Activated CD8-positive, alpha-beta memory T cell treated with anti-CD3 and anti-CD28 coated beads for 48 hours (primary cell): ENCODE data around the gene GRB14.
"Not testable (repeated sequence)": the region's sequence is repeated elsewhere in the genome, so short reads cannot be mapped to it uniquely, and the experiment has no call there.

Experiments used
- DNase-seq, 3 experiments: peaks; one replicate each; pipeline ENCODE4 v3.0.0-alpha.2; 2020; ENCODE audit warnings: low read depth in 2 of 3, low spot score in 2 of 3

GRB14 gene

DNA sequence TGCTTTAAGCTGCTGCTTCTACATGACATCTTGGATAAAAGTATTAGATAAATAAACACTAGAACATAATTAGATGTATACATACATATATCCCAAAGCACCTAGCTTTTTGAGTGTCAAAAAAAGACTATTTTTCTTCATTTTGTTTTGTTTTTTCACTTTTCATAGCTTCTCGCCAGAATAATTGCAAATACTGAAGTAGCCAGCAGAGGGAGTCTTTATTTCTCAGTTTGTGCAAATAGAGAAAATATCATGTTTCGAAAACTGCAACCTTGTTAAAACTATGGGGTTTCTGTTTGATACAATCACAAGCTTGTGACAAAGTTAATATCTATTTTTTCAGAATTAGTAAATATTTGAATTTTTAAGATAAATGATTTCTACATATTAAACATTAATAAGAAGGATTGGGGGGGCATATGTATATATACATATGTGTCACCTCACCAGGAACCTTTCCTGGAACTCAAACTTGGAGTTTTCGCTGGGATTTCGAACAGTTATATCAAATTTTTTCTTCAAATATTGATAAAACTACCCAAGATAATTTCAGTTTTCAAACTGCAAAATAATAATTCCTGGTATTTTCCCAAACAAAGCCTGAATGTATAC, 61.0 kb downstream of the GRB14 start:
- DNase-seq: no peak

DNA sequence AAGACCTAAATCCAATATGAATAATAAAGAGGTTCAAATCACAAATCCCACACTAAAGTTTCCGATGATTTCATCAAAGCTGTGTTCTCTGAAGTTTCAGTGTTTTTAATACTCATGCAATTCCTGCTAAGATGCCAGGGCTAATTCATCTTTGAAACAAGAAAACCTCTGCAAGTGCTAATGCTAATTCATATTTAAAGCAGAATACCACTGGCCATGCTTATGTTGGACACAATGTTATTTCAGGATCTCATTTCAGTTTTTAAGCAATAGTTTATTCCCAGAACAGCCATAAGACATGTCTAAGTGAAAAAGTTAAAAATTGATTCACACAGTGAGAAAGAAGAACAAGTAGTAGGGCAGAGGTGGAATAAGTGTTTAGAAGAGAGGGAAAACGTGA, 62.8 kb downstream of the GRB14 start:
- no peak for DNase-seq

DNA sequence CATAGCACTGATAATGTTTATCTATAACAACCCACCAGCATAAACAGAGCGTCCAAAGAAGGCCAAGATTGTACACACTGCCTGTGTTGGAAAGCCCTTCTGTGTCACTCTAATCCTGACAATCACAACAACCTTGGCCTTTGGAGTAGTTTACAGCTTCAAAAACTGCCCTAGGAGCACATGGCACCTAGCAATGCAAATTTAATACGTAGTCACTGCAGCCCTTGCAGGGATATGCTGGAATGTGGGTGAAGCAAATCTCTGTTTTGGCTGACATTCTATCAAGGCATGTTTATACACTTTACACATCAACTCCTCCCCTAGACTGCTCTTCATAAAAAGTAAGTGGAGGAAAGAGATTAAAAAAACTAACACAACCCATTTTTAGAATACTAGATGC, 66.8 kb downstream of the GRB14 start:
- DNase-seq: no peak

DNA sequence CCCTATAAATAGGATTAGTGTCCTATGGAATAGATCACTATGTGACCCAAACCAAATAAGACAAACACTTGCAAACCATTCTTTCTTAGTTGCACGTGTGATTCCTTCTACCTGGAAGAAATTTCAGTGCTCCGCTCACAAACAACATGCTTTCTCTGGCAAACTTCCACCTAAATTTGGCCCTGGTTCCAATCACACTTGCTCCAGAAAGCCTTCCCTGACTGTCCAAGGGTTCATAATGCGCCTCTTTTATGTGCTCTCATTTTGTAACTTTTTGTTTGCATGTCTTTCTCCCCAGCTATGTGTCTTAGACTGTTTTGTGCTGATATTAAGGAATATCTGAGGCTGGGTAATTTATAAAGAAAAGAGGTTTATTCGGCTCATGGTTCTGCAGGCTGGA, 69.8 kb downstream of the GRB14 start:
- DNase-seq: no peak

DNA sequence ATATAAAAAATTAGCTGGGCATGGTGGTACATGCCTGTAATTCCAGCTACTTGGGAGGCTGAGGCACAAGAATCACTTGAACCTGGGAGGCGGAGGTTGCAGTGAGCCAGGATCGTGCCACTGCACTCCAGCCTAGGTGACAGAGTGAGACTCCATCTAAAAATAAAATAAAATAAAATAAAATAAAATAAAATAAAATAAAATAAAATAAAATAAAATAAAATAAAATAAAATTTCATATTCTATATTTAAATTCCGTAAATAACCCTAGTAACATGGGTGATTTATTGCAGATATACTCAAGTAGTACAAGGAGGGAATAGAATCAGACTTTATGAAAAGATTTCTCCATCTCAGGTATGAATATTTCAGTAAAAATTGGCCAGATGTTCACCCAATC, 71.6 kb downstream of the GRB14 start:
- not testable (repeated sequence) for DNase-seq

DNA sequence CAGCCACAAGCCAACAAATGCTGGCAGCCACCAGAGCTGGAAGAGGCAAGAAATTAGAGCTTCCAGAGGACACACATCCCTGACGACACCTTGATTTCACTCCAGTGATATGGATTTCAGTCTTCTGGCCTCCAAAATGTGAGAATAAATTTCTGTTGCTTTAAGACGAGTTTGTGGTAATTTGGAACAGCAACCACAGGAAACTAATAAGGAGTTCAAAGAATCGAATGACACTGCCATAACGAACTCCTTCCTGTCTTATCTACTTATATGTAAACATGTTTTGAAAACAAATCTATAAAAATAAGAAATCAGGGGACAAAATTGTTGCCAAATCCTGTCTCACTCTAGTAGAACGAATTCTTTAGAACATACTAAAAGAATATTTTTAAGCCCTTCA, 75.8 kb downstream of the GRB14 start:
- no peak for DNase-seq

DNA sequence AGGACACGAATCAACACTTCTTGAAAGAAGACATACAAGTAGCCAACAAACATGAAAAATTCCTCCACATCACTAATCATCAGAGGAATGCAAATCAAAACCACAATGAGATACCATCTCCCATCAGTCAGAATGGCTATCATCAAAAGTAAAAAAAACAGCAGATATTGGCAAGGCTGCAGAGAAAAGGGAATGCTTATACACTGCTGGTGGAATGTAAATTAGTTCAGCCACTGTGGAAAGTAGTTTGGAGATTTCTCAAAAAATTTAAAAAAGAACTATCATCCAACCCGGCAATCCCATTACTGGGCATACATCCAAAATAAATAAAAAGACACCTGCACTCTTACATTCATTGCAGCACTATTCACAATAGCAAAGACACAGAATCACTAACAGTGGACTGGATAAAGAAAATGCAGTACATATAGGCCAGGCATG, 78.7 kb downstream of the GRB14 start:
- DNase-seq: no peak

DNA sequence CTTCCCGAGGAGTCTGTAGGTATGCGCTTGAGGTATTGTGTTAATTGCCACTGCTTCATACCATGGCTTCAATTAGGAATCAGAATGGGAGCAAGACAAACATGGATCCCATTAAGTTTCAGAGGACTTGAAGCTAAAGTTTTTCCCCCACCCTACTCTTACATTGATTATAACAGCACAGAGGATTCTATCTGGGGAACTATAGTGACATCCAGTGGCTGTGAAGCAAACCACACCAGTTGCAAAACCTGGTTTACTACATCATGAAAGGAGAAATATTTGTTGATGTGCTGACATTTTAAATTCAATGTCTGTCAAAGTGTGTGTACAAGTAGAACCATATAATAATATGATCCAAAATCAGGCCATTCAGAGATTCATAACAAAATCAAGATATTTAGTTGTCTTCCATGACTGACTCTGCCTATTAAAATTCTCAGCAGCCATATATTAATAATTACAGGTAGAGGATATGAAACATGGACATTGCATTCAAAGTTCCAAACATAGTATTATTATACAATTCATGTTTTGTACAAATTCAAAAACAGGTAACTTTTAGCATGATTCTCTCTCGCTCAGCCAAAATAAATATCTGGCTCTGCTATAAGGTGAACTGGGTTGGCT, 82.9 kb downstream of the GRB14 start:
- DNase-seq: no peak

DNA sequence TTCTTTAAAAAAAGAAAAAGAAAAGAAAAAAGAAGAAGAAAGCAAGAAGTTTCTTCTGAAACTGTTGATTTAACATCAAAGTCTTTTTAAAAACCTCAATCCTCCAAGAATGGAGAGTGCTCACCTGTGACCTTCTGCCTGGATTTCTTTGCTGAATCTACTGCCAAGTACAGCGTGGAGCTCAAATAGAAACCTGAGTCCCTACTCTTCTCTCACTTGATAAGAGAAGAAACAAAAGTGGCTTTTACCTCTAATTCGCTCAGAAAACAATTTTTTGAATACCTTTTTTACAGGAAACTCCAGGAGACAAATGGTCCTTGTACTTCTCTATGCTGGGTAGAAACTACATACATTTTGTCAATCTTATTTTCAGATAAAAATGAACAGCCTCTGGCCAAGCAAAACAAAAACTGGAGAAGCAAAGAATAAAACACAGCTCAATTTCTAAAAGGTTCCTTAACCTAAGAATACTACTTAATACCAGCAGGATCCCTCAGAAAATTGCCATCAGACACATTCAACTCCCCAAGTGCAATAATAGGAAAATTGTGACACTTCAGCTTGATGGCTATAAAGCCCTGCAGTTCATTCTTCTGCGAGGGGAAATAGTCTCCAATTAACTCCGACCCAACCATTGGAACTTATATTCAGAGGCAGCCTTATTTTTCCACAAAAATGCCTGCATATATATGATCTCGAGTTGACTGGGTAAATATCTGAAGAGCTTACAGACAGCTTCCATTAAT, 85.8 kb downstream of the GRB14 start:
- DNase-seq: no peak

DNA sequence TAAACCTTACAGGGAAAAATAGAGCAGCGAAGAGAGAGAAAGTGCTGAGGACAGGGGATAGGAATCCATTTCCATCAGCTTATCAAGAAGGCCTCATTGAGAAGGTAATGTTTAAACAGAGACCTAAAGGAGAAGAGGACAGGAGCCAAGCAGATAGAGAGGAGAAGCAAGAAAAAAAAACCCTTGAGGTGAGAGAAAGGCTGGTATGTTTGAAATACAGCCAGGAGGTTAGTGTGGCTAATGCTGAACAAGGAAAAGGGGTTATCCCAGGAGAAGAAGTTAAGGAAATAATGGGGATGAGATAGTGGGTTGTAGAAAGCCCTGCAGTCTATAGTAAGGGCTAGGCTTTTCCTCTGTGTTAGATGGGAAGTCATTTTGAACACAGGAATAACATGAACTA, 90.8 kb downstream of the GRB14 start:
- no peak for DNase-seq

DNA sequence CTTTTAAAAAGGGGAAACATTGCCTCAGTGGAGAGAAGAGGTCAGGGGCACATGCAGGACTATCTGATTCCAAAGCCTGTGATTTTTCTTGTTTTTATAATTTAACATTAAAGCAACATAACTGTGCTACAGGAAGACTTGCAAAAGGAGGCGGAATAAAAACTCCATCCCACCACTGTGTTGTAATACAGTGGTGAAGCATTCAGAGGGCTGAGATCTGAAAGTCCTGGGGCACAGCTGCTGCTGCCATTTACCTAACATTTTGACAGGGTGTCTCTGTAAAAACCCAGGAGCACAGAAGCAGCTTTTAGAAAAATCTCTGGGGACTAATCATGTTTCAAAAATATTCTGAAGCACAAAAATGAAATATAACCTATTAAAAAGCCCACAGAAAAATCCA, 97.6 kb downstream of the GRB14 start:
- no peak for DNase-seq

DNA sequence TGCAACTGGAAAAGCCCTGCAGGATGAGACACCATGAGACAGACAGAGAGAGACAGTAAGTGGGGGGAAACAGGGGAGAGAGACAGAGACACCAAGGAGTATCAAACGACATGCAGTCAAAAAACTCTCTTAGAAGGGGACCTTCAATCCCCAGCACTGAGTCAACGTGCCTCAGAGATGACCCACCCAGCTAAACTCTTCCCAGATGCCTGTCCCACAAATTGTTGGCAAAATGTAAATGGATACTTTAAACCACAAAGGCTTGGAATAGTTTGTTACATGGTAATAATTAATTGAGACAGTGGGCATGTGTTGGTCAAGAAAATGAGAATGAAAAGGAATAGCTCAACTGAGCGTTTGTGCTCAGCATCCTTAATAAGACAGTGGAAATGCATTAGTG, 98.3 kb downstream of the GRB14 start:
- DNase-seq: no peak

DNA sequence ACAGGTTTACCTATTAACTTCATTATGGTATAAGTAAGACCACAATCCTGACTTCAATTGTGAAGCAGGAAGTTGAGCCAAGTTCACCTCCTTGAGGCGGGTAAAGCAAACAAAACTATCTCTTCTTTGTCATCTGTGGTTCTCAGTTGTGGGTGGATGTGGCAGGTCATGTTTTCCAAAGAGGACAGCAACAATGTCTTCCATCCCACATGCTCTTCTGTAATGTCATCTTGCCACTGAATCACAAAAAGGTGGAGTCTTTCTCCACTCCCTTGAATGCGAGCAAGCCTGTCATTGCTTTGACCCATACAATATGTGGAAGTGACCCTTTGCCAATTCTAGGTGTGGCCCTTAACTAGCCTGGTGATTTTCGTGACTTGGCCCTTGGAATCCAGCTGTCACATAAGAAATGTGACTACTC, 98.7 kb downstream of the GRB14 start:
- no peak for DNase-seq

DNA sequence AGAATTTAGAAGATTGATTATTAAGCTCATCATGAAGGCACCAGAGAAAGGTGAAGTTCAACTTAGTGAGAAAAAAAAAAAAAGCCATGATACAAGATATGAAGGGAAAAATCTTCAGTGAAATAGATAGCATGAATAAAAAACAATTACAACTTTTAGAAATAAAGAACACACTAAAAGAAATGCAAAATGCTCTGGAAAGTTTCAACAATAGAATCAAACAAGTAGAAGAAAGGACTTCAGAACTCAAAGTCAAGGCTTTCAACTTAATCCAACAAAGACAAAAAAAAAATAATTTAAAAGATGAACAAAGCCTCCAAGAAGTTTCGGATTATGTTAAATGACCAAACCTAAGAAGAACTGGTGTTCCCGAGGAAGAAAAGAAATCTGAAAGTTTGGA, 105.5 kb downstream of the GRB14 start:
- DNase-seq: no peak

DNA sequence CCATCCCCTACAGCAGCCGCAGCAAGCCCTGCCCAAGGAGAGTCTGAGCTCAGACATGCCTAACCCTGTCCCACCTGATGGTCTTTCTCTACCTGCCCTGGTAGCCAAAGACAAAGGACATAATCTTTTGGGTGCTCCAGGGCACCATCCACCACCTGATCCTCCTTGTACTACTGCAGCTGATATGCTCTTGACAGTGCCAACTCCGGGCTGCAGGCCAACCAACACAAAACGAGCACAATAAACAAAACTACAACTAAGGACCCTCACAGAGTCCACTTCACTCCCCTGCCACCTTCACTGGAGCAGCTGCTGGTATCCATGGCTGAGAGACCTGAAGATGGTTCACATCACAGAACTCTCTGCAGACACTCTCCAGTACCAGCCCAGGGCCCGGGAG, 106.3 kb downstream of the GRB14 start:
- DNase-seq: no peak

DNA sequence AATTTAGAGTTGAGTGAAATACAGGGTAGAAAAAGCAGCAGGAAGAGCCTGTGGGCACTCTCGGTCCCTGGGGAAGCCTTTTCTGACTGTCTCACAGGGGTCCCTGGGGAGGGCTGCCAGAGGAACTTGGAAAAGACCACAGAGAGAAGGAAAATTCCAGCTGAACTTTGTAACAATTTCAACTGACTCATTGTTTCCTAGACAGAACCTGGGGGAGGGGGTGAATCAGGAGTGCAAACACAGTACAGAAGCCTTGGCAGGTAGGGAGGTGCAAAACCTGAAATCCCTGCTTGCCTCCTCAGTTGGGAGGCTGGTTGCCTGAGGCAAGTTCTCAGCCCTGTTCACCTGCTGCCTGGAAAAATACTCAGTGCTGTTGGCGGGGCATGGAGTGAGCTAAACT, 106.8 kb downstream of the GRB14 start:
- DNase-seq: no peak

DNA sequence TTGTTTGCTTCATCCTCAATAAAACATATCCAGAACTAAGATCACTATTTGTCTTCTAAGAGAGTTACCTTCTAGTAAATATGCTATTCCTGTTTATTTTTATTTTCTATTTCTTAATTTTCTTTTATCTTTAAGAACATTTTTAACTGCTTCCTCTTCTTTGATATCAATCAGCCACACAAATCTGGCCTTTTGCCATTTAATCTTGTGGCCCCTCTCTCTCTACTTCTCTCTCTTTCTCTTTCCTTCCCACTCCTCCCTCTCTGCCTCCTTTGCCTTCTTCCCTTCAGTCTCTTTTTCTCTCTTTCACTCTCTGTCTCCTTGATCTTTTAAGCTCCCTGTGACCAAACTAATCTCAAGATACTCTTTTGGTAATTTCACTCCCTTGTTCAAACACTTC, 108.4 kb downstream of the GRB14 start:
- no peak for DNase-seq

DNA sequence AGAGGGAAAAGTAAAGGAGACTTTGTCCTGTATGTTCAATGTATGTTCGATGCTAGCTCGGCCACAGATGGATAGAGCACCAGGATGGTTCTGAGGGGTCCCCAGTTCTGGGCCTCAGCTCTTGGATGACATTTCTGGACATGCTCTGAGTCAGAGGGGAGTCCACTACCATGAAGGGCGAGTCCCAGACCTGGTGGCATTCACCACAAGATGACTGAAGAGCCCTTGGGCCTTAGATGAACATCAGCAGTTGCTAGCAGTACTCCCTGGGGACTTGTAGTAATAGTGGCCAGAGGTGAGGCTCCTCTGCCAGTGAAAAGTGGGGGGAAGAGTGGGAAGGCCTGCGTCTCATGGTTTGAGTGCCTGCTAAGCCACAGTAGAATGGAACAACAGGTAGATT, 109.5 kb downstream of the GRB14 start:
- DNase-seq: no peak

DNA sequence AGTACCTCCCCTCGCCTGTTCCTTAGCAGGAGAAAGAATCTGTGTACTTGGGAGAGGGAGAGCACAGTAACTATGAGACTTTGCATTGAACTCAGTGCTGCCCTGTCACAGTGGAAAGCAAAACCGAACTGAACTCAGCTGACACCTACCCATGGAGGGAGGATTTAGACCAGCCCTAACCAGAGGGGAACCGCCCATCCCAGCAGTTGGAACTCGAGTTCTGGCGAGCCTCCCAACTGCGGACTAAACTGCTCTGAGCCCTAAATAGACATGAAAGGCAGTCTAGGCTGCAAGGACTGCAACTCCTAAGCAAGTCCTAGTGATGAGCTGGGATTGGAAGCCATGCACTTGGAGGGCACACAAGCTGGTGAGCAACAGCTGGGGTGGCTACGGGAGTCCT, 110.4 kb downstream of the GRB14 start:
- no peak for DNase-seq

DNA sequence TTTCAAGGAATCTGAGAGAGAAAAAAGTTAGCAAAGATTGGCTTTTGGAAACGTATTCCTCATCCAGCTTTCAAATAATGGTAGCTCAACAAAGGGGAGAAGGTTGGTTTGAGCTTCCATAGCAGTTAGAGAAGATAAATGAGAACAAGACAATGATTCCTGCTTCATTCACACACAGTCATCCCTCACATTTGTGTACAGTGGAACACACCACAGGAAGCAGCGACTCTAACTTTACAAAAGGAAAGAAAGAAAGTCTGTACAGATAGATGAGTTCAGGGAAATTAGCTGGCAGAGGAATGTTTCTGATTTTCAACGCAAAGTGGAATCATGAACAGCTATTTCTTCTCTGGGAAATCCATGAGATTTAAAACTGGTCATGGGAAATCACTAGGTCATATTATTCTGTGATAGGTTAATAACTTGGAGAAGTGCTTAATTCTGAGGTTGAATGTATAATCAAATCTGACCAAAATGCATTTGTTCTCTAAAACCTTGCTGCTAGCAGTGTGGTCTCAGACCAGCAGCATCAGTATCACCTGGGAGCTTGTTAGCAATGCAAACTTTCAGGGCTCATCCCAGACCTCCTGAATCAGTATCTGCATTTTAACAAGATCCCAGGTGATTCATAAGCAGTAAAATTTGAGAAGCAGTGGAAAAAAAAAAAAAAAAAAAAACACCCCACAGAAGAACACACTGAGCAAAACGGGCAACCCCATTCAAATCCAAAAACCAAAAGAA, 112.0 kb downstream of the GRB14 start:
- DNase-seq: no peak

DNA sequence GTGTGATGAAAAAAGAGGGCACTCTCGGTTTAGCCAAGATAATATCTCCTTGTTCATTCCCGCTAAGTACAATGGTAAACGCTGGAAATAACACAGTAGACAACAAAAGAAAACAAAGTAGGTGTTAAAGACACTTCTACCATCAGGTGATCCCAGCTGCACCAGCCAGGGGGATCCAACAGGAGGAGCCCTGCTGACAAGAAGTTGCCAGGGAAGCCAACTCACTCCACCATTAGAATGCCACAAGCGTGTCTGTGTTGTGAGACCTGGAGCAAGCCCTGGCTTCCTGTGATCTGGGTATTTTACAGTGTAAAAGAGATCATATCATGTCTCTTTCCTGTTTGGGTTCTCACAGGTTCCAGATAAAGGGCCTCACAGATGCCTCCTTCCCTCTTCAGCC, 117.0 kb downstream of the GRB14 start:
- no peak for DNase-seq

DNA sequence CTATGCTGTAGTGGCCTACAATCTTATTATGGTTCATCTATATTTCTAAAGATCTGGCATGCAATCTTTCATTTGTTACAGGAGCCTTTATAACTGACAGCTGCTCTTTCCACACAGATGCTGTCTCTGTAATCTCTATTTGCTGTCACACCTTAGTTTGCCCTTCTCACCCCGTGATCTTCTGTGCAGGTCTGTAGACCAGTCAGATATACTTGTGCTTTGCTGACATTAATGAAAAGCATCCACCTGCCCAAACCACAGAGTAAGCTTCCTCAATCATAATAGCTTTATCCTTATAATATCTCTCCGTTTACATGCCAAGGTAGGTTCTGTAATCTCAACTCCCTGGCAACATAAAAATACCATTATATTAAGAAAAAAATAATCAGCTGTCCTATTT, 122.4 kb downstream of the GRB14 start:
- no peak for DNase-seq
